HCT116 (cell line): ENCODE results near the gene ATG5. TPM values are rescaled to one million over a fixed set of nuclear protein-coding genes. Genes with fewer than 3 reads are reported as not detected.

ENCODE experiments used
- ATAC-seq: fragments of 200-7000 bp; cut with Tn5 transposase; 2 replicates; pipeline ENCODE4 v1.9.1; 2020; ENCODE audit warnings: mild to moderate bottlenecking, moderate library complexity
- BruUV-seq: library from RNA; stranded (reverse); fragments of 400-500 nt; replicated peaks from 2 replicates; lab custom pipeline; 2021; lab: Mats Ljungman, UMichigan
- CTCF ChIA-PET: fragments of 300-600 bp; sonication (Branson Sonifier 250); formaldehyde crosslinking; loops from one replicate; lab custom pipeline; 2021; ENCODE audit warnings: antibody characterized with exemption; lab: Charles Lee
- POLR2A ChIA-PET: fragments of 300-600, 350-600 bp; sonication (Branson Sonifier 250); formaldehyde crosslinking; loops from one replicate; lab custom pipeline; 2021; ENCODE audit warnings: antibody characterized with exemption; lab: Charles Lee
- RAD21 ChIA-PET, 2 experiments: fragments of 300-600 bp; sonication (Branson Sonifier 250); formaldehyde crosslinking; loops; one replicate each; lab custom pipeline; 2023; ENCODE audit warnings: low total read pairs in 2 of 2; ENCODE audit not compliant: uncharacterized antibody in 2 of 2, unreplicated experiment in 2 of 2, low non-redundant PET in 1 of 2; lab: Charles Lee
- DNase-seq: peaks from one replicate; pipeline ENCODE4 v3.0.0-alpha.2; 2010; ENCODE audit warnings: low read depth, low spot score
- H2AFZ ChIP-seq: fragments of 200-600 bp; shearing (Covaris generic), sonication (generic); 2 replicates; pipeline ENCODE4 v1.6.1; 2017; ENCODE audit warnings: low read depth, mixed run types, mixed read lengths, antibody characterized with exemption, low read length; ENCODE audit not compliant: poor library complexity, severe bottlenecking
- H3K27ac ChIP-seq: 2 replicates; pipeline ENCODE4 v1.5.1; 2012; ENCODE audit warnings: low read depth, low read length
- H3K27me3 ChIP-seq: fragments of 200-600 bp; sonication (generic); 2 replicates; pipeline ENCODE4 v1.6.1; 2016; ENCODE audit warnings: mixed run types, low read length, mixed read lengths; ENCODE audit not compliant: insufficient read depth
- H3K36me3 ChIP-seq, 2 experiments: fragments of 200-500 bp in 1 of 2; fragments of 200-600 bp in 1 of 2; sonication (Bioruptor generic) in 1 of 2; sonication (generic) in 1 of 2; 2 replicates each; pipeline versions ENCODE4 v1.5.1 to v1.6.1; 2014 to 2016; ENCODE audit warnings: low read length in 2 of 2, inconsistent platforms in 1 of 2, mixed read lengths in 1 of 2, mixed run types in 1 of 2; ENCODE audit not compliant: insufficient read depth in 2 of 2, control insufficient read depth in 1 of 2
- H3K4me1 ChIP-seq, 2 experiments: fragments of 200-600 bp in 1 of 2; sonication (generic) in 1 of 2; 2 replicates each; pipeline versions ENCODE4 v1.5.1 to v1.6.1; 2012 to 2017; ENCODE audit warnings: low read length in 2 of 2, inconsistent platforms in 1 of 2, mild to moderate bottlenecking in 1 of 2, mixed read lengths in 1 of 2, mixed run types in 1 of 2, moderate library complexity in 1 of 2; ENCODE audit not compliant: insufficient read depth in 2 of 2, control insufficient read depth in 1 of 2
- H3K4me2 ChIP-seq: fragments of 200-600 bp; sonication (generic); 2 replicates; pipeline ENCODE4 v1.6.1; 2017; ENCODE audit warnings: mixed run types, low read length, mixed read lengths
- H3K4me3 ChIP-seq, 2 experiments: fragments of 200-600 bp in 1 of 2; sonication (generic) in 1 of 2; replicated peaks in 1 of 2; 2 replicates each; pipeline ENCODE4 v1.5.1; 2011 to 2016; ENCODE audit warnings: low read length in 2 of 2, control low read depth in 1 of 2, low read depth in 1 of 2, mild to moderate bottlenecking in 1 of 2, mixed read lengths in 1 of 2, mixed run types in 1 of 2
- H3K79me2 ChIP-seq: fragments of 200-600 bp; sonication (generic); 2 replicates; pipeline ENCODE4 v1.6.1; 2017; ENCODE audit warnings: mild to moderate bottlenecking, mixed run types, low read length, moderate library complexity, mixed read lengths; ENCODE audit not compliant: insufficient read depth
- H3K9ac ChIP-seq: fragments of 200-600 bp; sonication (generic); 2 replicates; pipeline ENCODE4 v1.6.1; 2016; ENCODE audit warnings: low read length, mixed read lengths
- H3K9me2 ChIP-seq: fragments of 200-600 bp; sonication (generic), shearing (Covaris generic); 2 replicates; pipeline ENCODE4 v1.6.1; 2017; ENCODE audit warnings: mixed run types, mild to moderate bottlenecking, moderate library complexity; ENCODE audit not compliant: insufficient read depth
- H3K9me3 ChIP-seq, 2 experiments: fragments of 200-500 bp in 1 of 2; fragments of 200-600 bp in 1 of 2; sonication (Bioruptor generic) in 1 of 2; sonication (generic) in 1 of 2; 2 replicates each; pipeline ENCODE4 v1.6.1; 2014 to 2017; ENCODE audit warnings: low read length in 2 of 2, mixed read lengths in 2 of 2, inconsistent platforms in 1 of 2, low read depth in 1 of 2, mild to moderate bottlenecking in 1 of 2, mixed run types in 1 of 2, moderate library complexity in 1 of 2; ENCODE audit not compliant: control insufficient read depth in 1 of 2, insufficient read depth in 1 of 2
- H4K20me1 ChIP-seq: fragments of 200-600 bp; sonication (generic), shearing (Covaris generic); 2 replicates; pipeline ENCODE4 v1.6.1; 2017; ENCODE audit warnings: mixed run types, mild to moderate bottlenecking, moderate library complexity; ENCODE audit not compliant: insufficient read depth
- ATF3 ChIP-seq: IDR thresholded peaks from 2 replicates; pipeline ENCODE4 v1.6.1; 2012
- EGR1 ChIP-seq: IDR thresholded peaks from 2 replicates; pipeline ENCODE4 v1.6.1; 2012; ENCODE audit warnings: low read depth
- EZH2phosphoT487 ChIP-seq: fragments of 200-600 bp; IDR thresholded peaks from 2 replicates; pipeline ENCODE4 v1.6.1; 2018; ENCODE audit warnings: antibody characterized with exemption, borderline replicate concordance
- RAD21 ChIP-seq: IDR thresholded peaks from 2 replicates; pipeline ENCODE4 v1.6.1; 2012; ENCODE audit warnings: low read depth, mild to moderate bottlenecking
- REST ChIP-seq: IDR thresholded peaks from 2 replicates; pipeline ENCODE4 v1.6.1; 2012; ENCODE audit warnings: low read depth
- SP1 ChIP-seq: IDR thresholded peaks from 2 replicates; pipeline ENCODE4 v1.6.1; 2012; ENCODE audit warnings: low read depth
- TCF7L2 ChIP-seq: IDR thresholded peaks from 2 replicates; pipeline ENCODE4 v1.7.0; 2011; ENCODE audit warnings: borderline replicate concordance, inconsistent platforms; ENCODE audit not compliant: insufficient read depth, insufficient read length; ENCODE audit errors: extremely low read depth
- YY1 ChIP-seq: IDR thresholded peaks from 2 replicates; pipeline ENCODE4 v1.6.1; 2011; ENCODE audit warnings: low read length, low read depth, moderate library complexity, mild to moderate bottlenecking; ENCODE audit not compliant: insufficient replicate concordance; ENCODE audit errors: extremely low read depth
- intact Hi-C: fragments of 100-400 bp; cut with micrococcal nuclease; formaldehyde crosslinking; loops from 2 replicates; pipeline ENCODE4 v1.10.0; 2022
- total RNA-seq: library from RNA; stranded (reverse); gene quantifications from one replicate; pipeline ENCODE4 v1.2.1, GENCODE V29; 2021; ENCODE audit not compliant: unreplicated experiment

Gene ATG5
- total RNA-seq, 1 experiment from 2014 or later = 39.6 TPM

GRCh38 chr6:106370639-106371038, 45.1 kb upstream of the ATG5 start (continued):
- no peak for TF ChIP-seq REST
- TF ChIP-seq SP1 = peak; percentile 67
- no peak for TF ChIP-seq TCF7L2
- TF ChIP-seq EGR1 = no peak
- TF ChIP-seq RAD21 = 0 out of 2 replicates have a peak, but pooled peaks have one; percentile 6
- no peak for TF ChIP-seq ATF3
- TF ChIP-seq EZH2phosphoT487 = no peak
- no peak for TF ChIP-seq YY1

GRCh38 chr6:106369739-106370138, 44.2 kb upstream of the ATG5 start:
- H3K4me2 ChIP-seq = no peak overlapping the region
- CTCF ChIA-PET = interaction anchor here (2.6 to 6.3 kb wide), 2 partner anchors 9 to 30 kb away, joined by 11 to 52 read pairs; partner anchors contain the start of gene CRYBG1
- BruUV-seq = no TSS peak
- no peaks in the 10 kb centered on the region for H3K9me2 ChIP-seq
- H3K79me2 ChIP-seq = no peaks in the 10 kb centered on the region
- DNase-seq (no peak), ATAC-seq (no peak)
- peaks cover 10 to 50% of the 10 kb centered on the region in 2 experiments for H3K4me1 ChIP-seq
- no peaks in the 10 kb centered on the region for H3K27me3 ChIP-seq
- H3K36me3 ChIP-seq = no peaks in the 10 kb centered on the region
- intact Hi-C loops = no loop called here
- H3K4me3 ChIP-seq = no peak overlapping the region
- no peaks in the 10 kb centered on the region for H4K20me1 ChIP-seq
- no peak overlapping the region for H3K27ac ChIP-seq
- no peak for TF ChIP-seq YY1
- H3K9ac ChIP-seq = no peak overlapping the region
- POLR2A ChIA-PET = interaction anchor here (0.6 kb wide), 1 partner anchor 9 kb away, joined by 3 read pairs; the partner anchor contains the start of gene CRYBG1
- H2AFZ ChIP-seq = no peak overlapping the region
- RAD21 ChIA-PET = no interaction called here
- H3K9me3 ChIP-seq = no peaks in the 10 kb centered on the region
